H9 (cell line): ENCODE data around the gene DGKB. TPM values are rescaled to one million over a fixed set of nuclear protein-coding genes. Genes with fewer than 3 reads are reported as not detected.

Experiments used
- DNase-seq: peaks from one replicate; pipeline ENCODE4 v3.0.0-alpha.2; 2017
- H2AFZ ChIP-seq: one replicate; pipeline ENCODE4 v1.6.1; 2013; ENCODE audit warnings: mild to moderate bottlenecking, low read length, control low read depth, moderate library complexity
- H2AK5ac ChIP-seq: 2 replicates; pipeline ENCODE4 v1.6.1; 2013; ENCODE audit warnings: low read length, control low read depth, mixed read lengths; ENCODE audit not compliant: insufficient read length
- H2BK120ac ChIP-seq: one replicate; pipeline ENCODE4 v1.6.1; 2013; ENCODE audit warnings: low read depth, mild to moderate bottlenecking, low read length, control low read depth, inconsistent platforms; ENCODE audit not compliant: poor library complexity, severe bottlenecking
- H2BK12ac ChIP-seq: 2 replicates; pipeline ENCODE4 v1.6.1; 2013; ENCODE audit warnings: low read length, control low read depth, mixed read lengths, low read depth; ENCODE audit not compliant: insufficient read length
- H2BK15ac ChIP-seq: 2 replicates; pipeline ENCODE4 v1.6.1; 2013; ENCODE audit warnings: low read depth, low read length, control low read depth
- H2BK20ac ChIP-seq: one replicate; pipeline ENCODE4 v1.6.1; 2013; ENCODE audit warnings: low read depth, mild to moderate bottlenecking, low read length, control low read depth, inconsistent platforms; ENCODE audit not compliant: poor library complexity, severe bottlenecking
- H2BK5ac ChIP-seq: 2 replicates; pipeline ENCODE4 v1.6.1; 2013; ENCODE audit warnings: low read length, control low read depth, mixed read lengths; ENCODE audit not compliant: insufficient read length
- H3K14ac ChIP-seq: 2 replicates; pipeline ENCODE4 v1.6.1; 2013; ENCODE audit warnings: low read length, control low read depth; ENCODE audit not compliant: insufficient read depth
- H3K18ac ChIP-seq: 2 replicates; pipeline ENCODE4 v1.6.1; 2013; ENCODE audit warnings: low read depth, mild to moderate bottlenecking, mixed read lengths, low read length, control low read depth; ENCODE audit not compliant: insufficient read length
- H3K23ac ChIP-seq: 2 replicates; pipeline ENCODE4 v1.6.1; 2013; ENCODE audit warnings: low read length, control low read depth, mixed read lengths, low read depth; ENCODE audit not compliant: insufficient read length
- H3K23me2 ChIP-seq: 2 replicates; pipeline ENCODE4 v1.6.1; 2013; ENCODE audit warnings: low read depth, mild to moderate bottlenecking, mixed read lengths, low read length, control low read depth; ENCODE audit not compliant: insufficient read length, poor library complexity, severe bottlenecking
- H3K27ac ChIP-seq: 2 replicates; pipeline ENCODE4 v1.5.1; 2013; ENCODE audit warnings: low read length, control low read depth, mixed read lengths, low read depth; ENCODE audit not compliant: insufficient read length
- H3K27me3 ChIP-seq: 2 replicates; pipeline ENCODE4 v1.6.1; 2013; ENCODE audit warnings: low read length, control low read depth, inconsistent platforms; ENCODE audit not compliant: insufficient read depth
- H3K4ac ChIP-seq: 2 replicates; pipeline ENCODE4 v1.6.1; 2013; ENCODE audit warnings: low read depth, mild to moderate bottlenecking, control low read depth, inconsistent platforms, low read length, moderate library complexity
- H3K4me1 ChIP-seq: 2 replicates; pipeline ENCODE4 v1.6.1; 2013; ENCODE audit warnings: low read length, control low read depth, inconsistent platforms; ENCODE audit not compliant: insufficient read depth
- H3K4me2 ChIP-seq: 2 replicates; pipeline ENCODE4 v1.6.1; 2013; ENCODE audit warnings: low read length, control low read depth, mixed read lengths; ENCODE audit not compliant: insufficient read length, insufficient read depth
- H3K56ac ChIP-seq: 2 replicates; pipeline ENCODE4 v1.6.1; 2013; ENCODE audit warnings: low read depth, mild to moderate bottlenecking, mixed read lengths, low read length, control low read depth; ENCODE audit not compliant: insufficient read length
- H3K79me1 ChIP-seq: 2 replicates; pipeline ENCODE4 v1.6.1; 2013; ENCODE audit warnings: low read depth, mild to moderate bottlenecking, moderate library complexity, low read length, control low read depth, inconsistent platforms; ENCODE audit not compliant: insufficient read depth, poor library complexity, severe bottlenecking
- H3K79me2 ChIP-seq: 2 replicates; pipeline ENCODE4 v1.6.1; 2013; ENCODE audit warnings: low read length, control low read depth, inconsistent platforms; ENCODE audit not compliant: insufficient read depth
- H3K9ac ChIP-seq: 2 replicates; pipeline ENCODE4 v1.6.1; 2013; ENCODE audit warnings: low read length, control low read depth, mixed read lengths; ENCODE audit not compliant: insufficient read length; ENCODE audit errors: extremely low read depth
- H3K9me3 ChIP-seq: one replicate; pipeline ENCODE4 v1.6.1; 2013; ENCODE audit warnings: low read depth, low read length, inconsistent platforms; ENCODE audit not compliant: control insufficient read depth
- H3T11ph ChIP-seq: one replicate; pipeline ENCODE4 v1.6.1; 2013; ENCODE audit warnings: mild to moderate bottlenecking, low read length, control low read depth, inconsistent platforms
- H4K20me1 ChIP-seq: one replicate; pipeline ENCODE4 v1.6.1; 2013; ENCODE audit not compliant: control insufficient read depth, insufficient read length, insufficient read depth
- H4K5ac ChIP-seq: 2 replicates; pipeline ENCODE4 v1.6.1; 2013; ENCODE audit warnings: low read depth, mild to moderate bottlenecking, mixed read lengths, low read length, control low read depth; ENCODE audit not compliant: insufficient read length
- H4K8ac ChIP-seq: replicated peaks from 2 replicates; pipeline ENCODE4 v1.6.1; 2013; ENCODE audit warnings: low read length, control low read depth, mixed read lengths, low read depth; ENCODE audit not compliant: insufficient read length
- H4K91ac ChIP-seq: 2 replicates; pipeline ENCODE4 v1.6.1; 2013; ENCODE audit warnings: low read depth, mild to moderate bottlenecking, moderate library complexity, mixed read lengths, low read length, control low read depth; ENCODE audit not compliant: insufficient read length
- H3K27ac Mint-ChIP-seq, 3 experiments: 2 replicates in 2 of 3; 3 replicates in 1 of 3; pipeline ENCODE4 v1.8.0; 2020 to 2021; ENCODE audit warnings: mixed read lengths in 3 of 3, mild to moderate bottlenecking in 1 of 3, moderate library complexity in 1 of 3
- H3K27me3 Mint-ChIP-seq: 2 replicates; pipeline ENCODE4 v1.8.0; 2021; ENCODE audit warnings: low read depth, mild to moderate bottlenecking, moderate library complexity, mixed read lengths
- H3K36me3 Mint-ChIP-seq, 3 experiments: 2 replicates in 2 of 3; 3 replicates in 1 of 3; pipeline ENCODE4 v1.8.0; 2020 to 2021; ENCODE audit warnings: low read depth in 3 of 3, mixed read lengths in 3 of 3; ENCODE audit not compliant: insufficient read depth in 1 of 3
- H3K4me1 Mint-ChIP-seq, 2 experiments: 2 replicates each; pipeline ENCODE4 v1.8.0; 2020; ENCODE audit warnings: mixed read lengths in 2 of 2
- H3K4me3 Mint-ChIP-seq, 2 experiments: 2 replicates in 1 of 2; 3 replicates in 1 of 2; pipeline ENCODE4 v1.8.0; 2020 to 2021; ENCODE audit warnings: mild to moderate bottlenecking in 2 of 2, mixed read lengths in 2 of 2, moderate library complexity in 1 of 2
- H3K9me3 Mint-ChIP-seq, 2 experiments: 2 replicates in 1 of 2; 3 replicates in 1 of 2; pipeline ENCODE4 v1.8.0; 2020; ENCODE audit warnings: mild to moderate bottlenecking in 2 of 2, mixed read lengths in 2 of 2, moderate library complexity in 1 of 2
- WGBS: extraction: QIAGEN DNeasy Blood & Tissue Kit; methylation state at CpG from one replicate; pipeline ENCODE4 v1.1.7; 2013; ENCODE audit warnings: missing lambda C conversion rate, low lambda C conversion rate, mixed read lengths; ENCODE audit not compliant: insufficient read length; ENCODE audit errors: extremely low coverage; 5-methylcytosine and 5-hydroxymethylcytosine counted together
- total RNA-seq: library from RNA; stranded (reverse); gene quantifications from 2 replicates; pipeline ENCODE4 v1.2.1, GENCODE V29; 2021
- TF ChIP-seq, protein P1 (sequence below): fragments of 200-600 bp; sonication (generic); conservative IDR thresholded peaks from 3 replicates; pipeline ENCODE4 v1.8.0; 2021; ENCODE audit warnings: antibody characterized with exemption, mild to moderate bottlenecking

The DGKB gene
- total RNA-seq, 1 experiment from 2014 or later, result 0.26 TPM

- Mint-ChIP-seq H3K36me3 (no peaks in the 10 kb centered on the region), H3K27me3 (no peaks in the 10 kb centered on the region), H3K9me3 (no peaks in the 10 kb centered on the region), H3K27ac (no peak overlapping the region), H3K4me3 (no peak overlapping the region), H3K4me1 (peaks cover 7 to 12% of the 10 kb centered on the region in 2 experiments; a peak in 3 of 4 replicates)
- Histone ChIP-seq H3K9ac (no peak overlapping the region), H3K27me3 (no peaks in the 10 kb centered on the region), H3K9me3 (no peaks in the 10 kb centered on the region), H2AK5ac (no peak overlapping the region), H4K8ac (no peak overlapping the region), H3K56ac (no peak overlapping the region), H3K23me2 (no peaks in the 10 kb centered on the region), H4K91ac (no peak overlapping the region), H3K14ac (no peak overlapping the region), H3K27ac (no peak overlapping the region), H2BK5ac (no peak overlapping the region), H3K18ac (no peak overlapping the region), H3K79me1 (no peaks in the 10 kb centered on the region), H2BK12ac (no peak overlapping the region), H2BK120ac (no peak overlapping the region), H3K23ac (no peak overlapping the region), H4K5ac (no peak overlapping the region), H3T11ph (no peak overlapping the region), H3K4me1 (no peaks in the 10 kb centered on the region), H2AFZ (no peak overlapping the region), H2BK15ac (no peak overlapping the region), H2BK20ac (no peak overlapping the region), H4K20me1 (no peaks in the 10 kb centered on the region), H3K4me2 (no peak overlapping the region), H3K4ac (no peak overlapping the region), H3K79me2 (no peaks in the 10 kb centered on the region)
- WGBS, result no CpG with 5 or more reads among the region's 5 CpGs
- TF ChIP-seq, protein P1, sequence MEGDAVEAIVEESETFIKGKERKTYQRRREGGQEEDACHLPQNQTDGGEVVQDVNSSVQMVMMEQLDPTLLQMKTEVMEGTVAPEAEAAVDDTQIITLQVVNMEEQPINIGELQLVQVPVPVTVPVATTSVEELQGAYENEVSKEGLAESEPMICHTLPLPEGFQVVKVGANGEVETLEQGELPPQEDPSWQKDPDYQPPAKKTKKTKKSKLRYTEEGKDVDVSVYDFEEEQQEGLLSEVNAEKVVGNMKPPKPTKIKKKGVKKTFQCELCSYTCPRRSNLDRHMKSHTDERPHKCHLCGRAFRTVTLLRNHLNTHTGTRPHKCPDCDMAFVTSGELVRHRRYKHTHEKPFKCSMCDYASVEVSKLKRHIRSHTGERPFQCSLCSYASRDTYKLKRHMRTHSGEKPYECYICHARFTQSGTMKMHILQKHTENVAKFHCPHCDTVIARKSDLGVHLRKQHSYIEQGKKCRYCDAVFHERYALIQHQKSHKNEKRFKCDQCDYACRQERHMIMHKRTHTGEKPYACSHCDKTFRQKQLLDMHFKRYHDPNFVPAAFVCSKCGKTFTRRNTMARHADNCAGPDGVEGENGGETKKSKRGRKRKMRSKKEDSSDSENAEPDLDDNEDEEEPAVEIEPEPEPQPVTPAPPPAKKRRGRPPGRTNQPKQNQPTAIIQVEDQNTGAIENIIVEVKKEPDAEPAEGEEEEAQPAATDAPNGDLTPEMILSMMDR, result no peak
- DNase-seq, result no peak
These were observed 212.5 kb downstream of the DGKB start for GRCh38 chr7:14690075-14690474.
